ENCODE data around the gene OR2H2.

OR2H2 gene

GRCh38 chr6:29631209-29631810, 46.4 kb downstream of the OR2H2 start:
- peak; percentile 3 for DNase-seq

DNA sequence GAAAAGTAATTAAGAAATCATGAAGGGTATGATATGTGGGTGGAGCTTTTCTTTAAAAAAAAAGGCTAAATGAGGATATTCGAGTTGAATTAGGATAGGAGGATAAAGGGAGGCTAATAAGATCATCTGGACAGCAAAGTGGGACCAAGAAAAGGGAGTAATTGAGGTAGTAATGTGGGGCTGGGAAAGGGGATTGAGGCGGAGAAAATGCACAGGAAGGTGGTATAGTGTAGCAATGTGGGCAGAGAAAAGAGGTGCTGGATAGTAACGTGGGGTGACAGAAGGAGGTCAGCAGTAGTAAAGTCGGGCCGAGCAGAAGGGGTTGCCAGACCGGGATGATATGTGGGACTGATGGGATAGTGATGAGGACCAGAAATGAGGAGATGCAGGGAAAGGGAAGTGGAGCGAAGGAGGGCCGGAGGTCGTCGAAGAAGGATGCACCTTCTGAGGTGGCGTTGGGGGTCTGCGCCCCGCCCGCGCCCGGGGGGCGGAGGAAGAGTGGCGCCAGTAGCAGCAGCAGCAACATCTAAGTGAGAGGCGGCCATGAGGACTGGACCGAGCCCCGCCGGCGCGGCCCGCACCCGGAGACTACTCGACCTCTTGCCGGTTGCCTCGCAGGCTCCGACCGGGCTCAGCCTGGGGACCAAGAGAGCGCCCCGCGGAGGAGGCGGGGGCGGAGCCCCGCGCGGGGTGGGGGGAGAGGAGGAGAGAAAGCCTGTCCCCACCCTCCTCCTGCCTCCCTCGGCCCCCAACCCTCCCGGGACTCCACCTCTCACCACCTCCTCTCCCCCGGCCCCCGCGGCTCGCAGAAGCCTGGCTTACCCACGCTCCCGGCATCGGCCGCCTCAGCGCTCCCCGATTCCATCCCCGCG, 47.2 kb downstream of the OR2H2 start:
- DNase-seq: peak; percentile 82

DNA sequence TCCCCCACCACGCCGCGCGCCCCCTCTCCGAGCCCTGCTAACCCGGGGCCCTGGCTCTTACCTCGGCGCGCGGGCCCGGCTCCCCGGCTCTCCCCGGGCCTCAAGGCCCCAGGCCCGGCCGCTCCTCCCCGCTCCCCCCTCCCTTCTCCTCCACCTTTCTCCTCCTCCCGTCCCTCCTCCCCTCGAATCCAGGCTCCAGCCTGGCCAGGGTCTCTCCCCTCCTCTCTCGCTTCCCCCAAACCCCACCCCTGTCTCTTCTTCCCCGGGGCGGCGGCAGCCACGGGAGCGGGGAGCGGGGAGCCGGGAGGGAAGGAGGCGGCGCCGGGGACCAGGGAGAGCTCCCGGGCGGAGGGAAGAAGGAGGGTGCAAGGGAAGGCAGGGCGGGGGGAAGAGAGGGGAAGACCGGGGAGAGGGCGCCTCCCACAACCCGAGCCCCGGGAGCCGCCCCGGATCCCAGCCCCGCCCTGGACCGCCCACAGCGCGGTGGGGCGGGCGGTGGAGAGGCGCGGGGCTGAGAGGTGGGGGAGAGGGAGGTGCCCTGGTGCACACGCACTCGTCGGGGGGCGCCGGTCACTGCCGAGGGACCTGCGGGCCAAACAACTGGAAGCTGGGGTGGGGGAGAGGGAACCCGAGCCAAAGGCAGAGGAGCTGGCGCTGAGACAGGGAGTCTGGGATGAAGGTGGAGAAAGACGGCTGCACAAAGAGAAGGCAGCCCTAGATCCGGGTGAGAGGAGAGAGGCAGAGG, 48.0 kb downstream of the OR2H2 start, which contains the start of gene GABBR1:
Gene GABBR1, minus strand, starts transcription at position 395 of the 745 bp plus-strand sequence. CDS start 798 bp downstream, outside the sequence.
- peak; percentile 84 for DNase-seq

DNA sequence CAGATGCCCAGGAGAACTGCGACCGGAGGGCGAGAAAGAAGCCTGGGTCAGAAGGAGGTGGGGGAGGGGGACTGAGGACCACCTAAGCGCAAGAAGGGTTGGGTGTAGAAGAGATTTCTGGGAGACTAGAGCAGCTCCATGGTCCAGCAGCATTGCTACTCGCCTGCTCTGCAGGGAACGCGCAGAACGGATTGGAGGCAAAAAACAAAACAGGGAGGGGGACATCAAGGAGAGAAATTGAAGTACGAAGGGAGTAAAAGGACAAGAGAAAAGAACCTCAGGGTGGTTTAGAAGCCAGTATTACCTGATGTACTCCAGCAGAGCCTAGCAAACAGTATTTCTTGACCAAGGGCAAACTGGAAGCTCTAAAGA, 48.6 kb downstream of the OR2H2 start:
- DNase-seq: no peak

GRCh38 chr6:29637247-29637646, 52.3 kb downstream of the OR2H2 start:
- no peak for DNase-seq

Measured in CD4-positive, alpha-beta T cell treated with Interleukin-6 for 4 hours (primary cell).